Spinal cord (tissue), 10 donors: ENCODE results near the gene STARD3. TPM values are rescaled to one million over a fixed set of nuclear protein-coding genes. Genes with fewer than 3 reads are reported as not detected.
A peak's percentile ranks its signal among the peaks of the same experiment; 100 is the strongest.

ENCODE experiments used
- DNase-seq, 6 donors: peaks; one replicate each; pipeline versions ENCODE4 v3.0.0 to v3.0.0-alpha.2; 2013 to 2015; ENCODE audit warnings: low spot score in 6 of 6, low read depth in 4 of 6
- H3K27ac ChIP-seq: one replicate; pipeline ENCODE4 v1.5.1; 2013; ENCODE audit warnings: low read depth, low read length, control low read depth
- H3K27me3 ChIP-seq: one replicate; pipeline ENCODE4 v1.6.1; 2013; ENCODE audit warnings: low read length; ENCODE audit not compliant: control insufficient read depth, insufficient read depth
- H3K36me3 ChIP-seq: one replicate; pipeline ENCODE4 v1.6.1; 2013; ENCODE audit warnings: low read length; ENCODE audit not compliant: control insufficient read depth, insufficient read depth
- H3K4me1 ChIP-seq: one replicate; pipeline ENCODE4 v1.6.1; 2013; ENCODE audit warnings: low read length; ENCODE audit not compliant: control insufficient read depth, insufficient read depth
- H3K4me3 ChIP-seq: one replicate; pipeline ENCODE4 v1.5.1; 2013; ENCODE audit warnings: low read depth, low read length, control low read depth
- H3K9me3 ChIP-seq: one replicate; pipeline ENCODE4 v1.6.1; 2013; ENCODE audit warnings: low read length; ENCODE audit not compliant: control insufficient read depth, insufficient read depth
- WGBS: methylation state at CpG from one replicate; pipeline ENCODE4 v1.1.5; 2013; ENCODE audit warnings: missing lambda C conversion rate; ENCODE audit not compliant: insufficient coverage; 5-methylcytosine and 5-hydroxymethylcytosine counted together
- polyA plus RNA-seq, 2 donors: library from polyadenylated mRNA; unstranded; fragments of 120-200 nt; gene quantifications; one replicate each; pipeline ENCODE4 v1.2.1, GENCODE V29; 2013; ENCODE audit not compliant: insufficient read length in 2 of 2
- total RNA-seq, 2 donors: library from RNA; depleted of rRNA in 1 of 2; stranded (reverse); fragments of 120-200 nt in 1 of 2; fragments of >200 nt in 1 of 2; gene quantifications; one replicate each; pipeline versions ENCODE4 v1.2.3 to v1.2.4, GENCODE V29; 2013 to 2014
- donor health status: healthy.

The STARD3 gene
- total and polyA plus RNA-seq, 4 donors = 17.2 to 76.8 (median 49.4) TPM

DNA sequence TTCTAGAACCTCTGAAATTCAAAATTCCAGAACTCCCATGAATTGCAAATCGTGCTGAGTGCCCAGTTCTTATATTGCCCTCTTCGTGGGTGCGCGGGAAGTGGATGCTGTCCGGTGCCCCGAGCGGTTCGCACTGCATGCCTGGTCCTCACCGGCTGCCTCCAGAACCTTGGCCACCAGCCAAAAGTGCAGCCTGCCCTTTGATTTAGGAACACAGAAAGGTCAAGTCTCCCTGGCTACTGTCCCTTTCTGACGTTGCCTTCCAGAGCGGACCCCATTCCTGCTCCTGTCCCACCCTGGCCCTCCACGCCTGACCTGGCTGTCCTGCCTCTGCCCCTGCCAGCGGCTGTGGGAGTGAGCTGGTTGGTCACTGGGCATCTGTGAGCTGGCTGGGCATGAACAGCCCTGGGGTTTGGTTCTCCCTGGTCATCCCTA, 38.9 kb upstream of the STARD3 start:
- H3K27ac ChIP-seq = no peak overlapping the region
- peaks cover 43% of the 10 kb centered on the region for H3K4me1 ChIP-seq
- 3% methylated on average over 13 of the region's 13 CpGs for WGBS
- H3K36me3 ChIP-seq = no peaks in the 10 kb centered on the region
- no peaks in the 10 kb centered on the region for H3K9me3 ChIP-seq
- no peak overlapping the region for H3K4me3 ChIP-seq
- peaks cover 92% of the 10 kb centered on the region for H3K27me3 ChIP-seq
- DNase-seq = peak in 1 of 6 donors; percentile 16

DNA sequence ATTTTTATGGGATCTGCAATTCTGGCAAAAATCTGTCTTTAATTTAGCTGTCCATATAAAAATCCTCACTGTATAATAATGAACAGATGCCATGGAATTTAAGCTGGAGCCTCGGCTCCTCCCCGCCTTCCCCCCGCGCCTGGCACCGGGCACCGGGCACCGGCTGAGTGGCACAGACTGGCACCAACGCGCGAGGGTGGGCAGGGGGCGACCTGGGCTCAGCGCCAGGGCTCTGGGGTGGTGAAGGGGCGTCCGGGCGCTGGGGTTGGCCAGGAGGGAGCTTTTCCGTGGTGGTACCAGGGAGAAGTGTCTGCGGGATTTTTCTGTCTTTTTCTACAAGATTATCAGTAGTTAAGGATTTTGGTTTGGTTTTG, 38.3 kb upstream of the STARD3 start:
- DNase-seq = peak in 2 of 6 donors; percentile 39 to 87
- no peaks in the 10 kb centered on the region for H3K9me3 ChIP-seq
- no peaks in the 10 kb centered on the region for H3K36me3 ChIP-seq
- WGBS = under 1% methylated on average over 15 of the region's 17 CpGs
- no peak overlapping the region for H3K27ac ChIP-seq
- H3K4me1 ChIP-seq = peaks cover 43% of the 10 kb centered on the region
- H3K27me3 ChIP-seq = peaks cover 92% of the 10 kb centered on the region
- H3K4me3 ChIP-seq = no peak overlapping the region

DNA sequence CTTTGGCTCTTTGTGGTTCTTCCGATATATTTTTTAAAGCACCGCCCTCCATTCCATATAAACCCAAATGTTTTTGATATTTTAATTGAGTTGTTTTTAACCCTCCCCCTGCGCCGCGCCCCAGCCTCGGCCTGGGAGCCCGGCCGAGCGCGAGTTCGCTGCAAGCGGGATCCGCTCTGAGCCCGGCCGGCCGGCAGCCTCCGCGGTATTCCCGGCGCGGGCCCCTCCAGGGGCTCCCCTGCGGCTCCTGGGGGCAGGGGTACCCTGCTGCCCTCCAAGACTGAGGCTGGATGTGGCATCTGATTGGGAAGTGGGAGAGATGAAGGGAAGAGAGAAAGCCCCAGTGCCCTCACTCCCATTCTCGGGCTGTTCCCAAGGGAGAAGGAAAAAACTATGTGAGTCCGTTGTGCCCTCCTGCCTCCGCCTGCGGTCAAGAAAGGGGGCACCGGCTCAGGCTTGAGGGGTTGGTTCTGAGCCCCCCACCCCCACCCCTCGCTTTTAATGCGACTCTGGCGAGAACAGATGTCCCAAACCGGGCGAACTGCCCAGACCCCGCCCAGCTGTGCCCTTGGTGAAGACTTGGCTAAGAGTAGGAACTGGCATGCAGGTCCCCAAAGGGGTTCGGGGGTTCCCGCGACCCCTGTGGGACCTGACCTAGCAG, 37.8 kb upstream of the STARD3 start:
- H3K4me1 ChIP-seq = peaks cover 43% of the 10 kb centered on the region
- no peaks in the 10 kb centered on the region for H3K9me3 ChIP-seq
- DNase-seq = peak in 2 of 6 donors; percentile 55 to 81
- H3K4me3 ChIP-seq = no peak overlapping the region
- peaks cover 95% of the 10 kb centered on the region for H3K27me3 ChIP-seq
- H3K27ac ChIP-seq = no peak overlapping the region
- H3K36me3 ChIP-seq = no peaks in the 10 kb centered on the region
- WGBS = under 1% methylated on average over 30 of the region's 36 CpGs

DNA sequence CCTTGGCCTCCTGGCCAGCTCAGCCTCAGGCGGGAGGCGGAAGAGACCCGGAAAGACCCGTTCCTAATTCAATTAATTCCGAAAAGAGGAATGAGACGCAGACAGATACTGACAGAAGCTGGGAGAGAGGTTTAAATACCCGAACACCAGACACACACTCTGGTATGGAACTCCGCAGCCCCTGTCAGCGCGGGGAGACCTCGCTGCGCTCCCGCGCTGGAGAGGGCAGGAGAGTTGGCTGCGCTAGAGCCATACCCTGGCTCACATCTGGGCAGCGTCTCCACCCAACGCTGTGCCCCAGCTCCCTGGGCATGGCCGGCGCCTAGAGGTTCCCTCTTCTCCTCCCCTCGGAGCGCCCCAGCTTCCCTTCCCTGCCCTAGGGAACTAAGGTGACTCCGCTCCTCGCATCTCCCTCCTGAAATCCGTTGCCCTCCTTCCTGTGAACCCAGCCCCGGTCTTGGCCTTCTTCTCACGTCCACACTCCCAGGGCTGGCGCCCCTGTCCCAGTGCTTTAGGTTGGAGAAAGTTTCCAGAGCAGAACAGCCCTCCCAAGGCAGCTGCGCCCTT, 37.2 kb upstream of the STARD3 start:
- Histone ChIP-seq H3K9me3 (no peaks in the 10 kb centered on the region), H3K4me1 (peaks cover 44% of the 10 kb centered on the region), H3K27ac (no peak overlapping the region), H3K4me3 (no peak overlapping the region), H3K36me3 (no peaks in the 10 kb centered on the region), H3K27me3 (peaks cover 98% of the 10 kb centered on the region)
- peak in 2 of 6 donors; percentile 34 to 44 for DNase-seq
- 6% methylated on average over 28 of the region's 28 CpGs for WGBS

DNA sequence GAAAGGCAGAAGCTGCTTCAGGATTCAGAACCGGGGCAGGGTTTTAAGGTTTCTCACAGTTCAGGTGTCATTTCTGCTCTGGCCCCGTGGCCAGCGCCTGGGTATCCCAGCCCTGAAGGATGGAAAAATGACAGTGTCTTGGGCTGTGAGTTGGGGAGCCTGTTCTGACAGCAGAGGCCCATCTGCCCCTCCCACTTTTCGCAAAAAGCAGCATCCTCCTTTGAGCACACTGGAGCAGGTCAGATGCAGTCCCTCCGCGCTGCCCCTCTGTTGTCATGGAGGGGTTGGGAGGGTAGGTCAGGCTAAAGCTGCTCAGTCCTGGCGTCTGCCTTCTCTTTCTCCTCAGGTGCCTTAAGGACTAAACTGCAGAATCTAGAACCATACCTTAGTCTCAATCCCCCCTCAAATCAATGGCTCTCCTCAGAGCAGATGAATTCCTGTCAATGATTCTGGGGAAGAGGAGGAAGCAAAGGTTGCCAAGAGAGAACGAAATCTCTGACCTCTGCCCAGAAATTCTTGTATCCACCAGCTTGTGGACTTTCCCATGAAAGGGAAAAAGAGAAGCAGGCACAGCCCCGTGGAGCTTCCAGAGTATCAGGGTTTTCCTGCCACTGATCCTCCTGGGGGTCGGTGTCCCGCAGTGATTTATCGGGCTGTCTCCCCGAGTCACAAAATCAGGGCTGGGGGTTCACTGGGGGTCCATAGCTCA, 36.5 kb upstream of the STARD3 start:
- Histone ChIP-seq H3K36me3 (no peaks in the 10 kb centered on the region), H3K27me3 (peaks cover 99% of the 10 kb centered on the region), H3K4me3 (no peak overlapping the region), H3K27ac (no peak overlapping the region), H3K9me3 (no peaks in the 10 kb centered on the region), H3K4me1 (peaks cover 51% of the 10 kb centered on the region)
- 1% methylated on average over 12 of the region's 13 CpGs for WGBS
- peak in 2 of 6 donors; percentile 23 to 45 for DNase-seq

DNA sequence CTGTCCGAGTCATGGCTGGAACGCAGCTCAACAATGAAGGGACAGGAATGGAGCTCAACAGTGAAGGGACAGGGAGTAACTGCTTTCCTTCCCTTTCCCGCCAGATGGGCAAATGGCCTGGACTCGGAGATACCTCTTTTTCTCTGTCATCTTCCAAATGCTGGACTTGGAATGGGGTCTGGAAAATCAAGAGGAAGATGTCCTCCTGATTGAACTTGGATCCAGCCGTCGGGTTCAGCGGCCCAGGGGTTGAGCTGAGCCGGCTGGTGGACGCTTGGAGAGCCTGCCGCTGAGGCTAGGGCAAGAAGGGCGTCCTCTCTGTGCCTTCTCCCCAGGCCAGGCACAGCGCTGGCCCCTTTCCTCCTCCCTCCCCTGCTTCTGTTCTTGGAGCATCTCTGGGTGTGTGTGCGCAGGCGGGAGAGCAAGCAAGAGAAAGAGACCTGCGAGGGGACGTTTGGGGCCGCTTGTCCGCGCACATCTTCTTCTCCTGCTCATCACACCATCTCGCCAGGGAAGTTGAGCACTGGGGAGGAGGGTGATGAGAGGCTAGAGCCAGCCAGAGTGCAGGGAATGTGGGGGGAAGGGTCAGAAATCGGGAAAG, 35.8 kb upstream of the STARD3 start:
- Histone ChIP-seq H3K9me3 (no peaks in the 10 kb centered on the region), H3K4me1 (peaks cover 58% of the 10 kb centered on the region), H3K27me3 (peaks cover 99% of the 10 kb centered on the region), H3K36me3 (no peaks in the 10 kb centered on the region), H3K27ac (no peak overlapping the region), H3K4me3 (no peak overlapping the region)
- 10% methylated on average over 11 of the region's 21 CpGs for WGBS
- peak in 2 of 6 donors; percentile 25 to 52 for DNase-seq

DNA sequence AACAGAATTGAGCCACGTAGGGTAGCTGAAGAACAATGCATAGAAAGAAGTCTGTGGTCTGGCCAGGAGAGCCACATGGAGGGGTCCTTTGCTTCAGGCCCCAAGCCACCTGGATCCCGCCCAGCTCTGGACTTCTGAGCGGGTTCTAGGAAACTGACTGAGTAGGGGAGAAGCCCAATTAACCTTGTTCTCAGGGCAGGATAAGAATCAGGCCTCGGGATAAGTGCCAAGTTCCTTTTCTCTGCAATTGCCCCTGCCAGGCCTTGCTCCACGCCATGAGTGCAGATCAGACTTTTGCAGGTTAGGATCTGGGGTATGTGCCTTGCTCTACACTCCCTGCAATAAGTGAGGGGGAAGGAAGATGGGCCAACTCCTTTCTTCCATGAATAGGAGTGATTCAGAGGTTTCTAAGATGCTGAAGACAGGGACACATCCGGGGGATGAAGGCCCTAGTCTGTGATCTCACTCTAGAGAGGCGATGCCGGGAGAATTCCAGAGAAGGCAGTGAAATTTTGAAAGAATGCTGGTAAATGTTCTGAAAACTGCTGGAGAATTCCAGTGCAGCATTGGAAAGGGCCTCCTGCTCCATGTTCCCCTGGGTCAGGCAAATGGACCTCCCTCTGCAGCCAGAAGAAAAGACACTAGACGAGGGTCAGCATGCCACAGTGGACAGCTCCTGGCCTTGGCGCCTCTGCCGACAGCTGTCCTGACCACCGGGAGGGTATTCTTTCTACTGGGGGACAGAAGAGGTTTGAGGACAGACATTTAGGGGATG, 35.0 kb upstream of the STARD3 start:
- WGBS = 22% methylated on average over 8 of the region's 12 CpGs
- no peak overlapping the region for H3K4me3 ChIP-seq
- DNase-seq = peak in 1 of 6 donors; percentile 43
- peaks cover 61% of the 10 kb centered on the region for H3K4me1 ChIP-seq
- H3K27me3 ChIP-seq = peaks cover 99% of the 10 kb centered on the region
- H3K36me3 ChIP-seq = no peaks in the 10 kb centered on the region
- no peak overlapping the region for H3K27ac ChIP-seq
- H3K9me3 ChIP-seq = no peaks in the 10 kb centered on the region

DNA sequence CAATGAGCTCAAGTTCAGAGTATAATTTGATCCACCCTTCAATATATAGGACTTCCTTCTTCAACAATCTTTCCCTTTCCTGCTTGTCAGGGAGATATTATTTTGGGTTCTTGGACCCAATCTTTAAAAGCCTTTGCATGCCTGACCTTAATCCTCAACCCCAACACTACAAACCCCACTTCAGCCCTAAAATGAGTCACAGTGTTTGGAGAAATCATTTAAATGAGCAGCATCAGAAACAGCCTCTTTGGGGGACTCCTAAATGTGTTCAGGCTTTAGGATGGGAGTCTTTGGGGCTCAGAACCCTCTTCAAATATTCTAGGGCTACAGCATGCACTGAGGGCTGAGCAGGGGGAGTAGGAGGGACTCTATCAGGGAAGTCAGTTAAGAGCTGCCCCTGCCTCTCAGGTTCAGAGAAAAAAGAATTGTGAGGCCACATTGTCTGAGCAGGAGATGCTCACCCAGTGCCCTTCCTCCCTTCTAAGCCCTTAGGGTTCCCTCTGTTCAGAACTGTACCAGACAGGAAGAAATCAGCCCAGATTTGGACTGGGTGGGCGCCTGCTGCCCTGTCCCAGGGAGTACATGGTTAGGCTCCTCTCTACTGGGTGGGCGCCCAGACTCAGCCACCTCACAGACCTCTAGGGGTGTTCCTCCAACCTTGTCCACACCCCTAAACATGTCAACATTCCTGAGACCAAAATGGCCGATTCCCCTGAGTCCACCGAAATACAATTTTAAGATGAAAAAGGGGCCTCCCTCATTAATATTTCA, 34.2 kb upstream of the STARD3 start:
- 54% methylated on average over 2 of the region's 4 CpGs for WGBS
- Histone ChIP-seq H3K4me1 (peaks cover 63% of the 10 kb centered on the region), H3K27me3 (peaks cover 99% of the 10 kb centered on the region), H3K27ac (no peak overlapping the region), H3K4me3 (no peak overlapping the region), H3K36me3 (no peaks in the 10 kb centered on the region), H3K9me3 (no peaks in the 10 kb centered on the region)
- peak in 1 of 6 donors; percentile 24 for DNase-seq
